ENCODE data around the gene SULT1C4.

Gene SULT1C4

DNA sequence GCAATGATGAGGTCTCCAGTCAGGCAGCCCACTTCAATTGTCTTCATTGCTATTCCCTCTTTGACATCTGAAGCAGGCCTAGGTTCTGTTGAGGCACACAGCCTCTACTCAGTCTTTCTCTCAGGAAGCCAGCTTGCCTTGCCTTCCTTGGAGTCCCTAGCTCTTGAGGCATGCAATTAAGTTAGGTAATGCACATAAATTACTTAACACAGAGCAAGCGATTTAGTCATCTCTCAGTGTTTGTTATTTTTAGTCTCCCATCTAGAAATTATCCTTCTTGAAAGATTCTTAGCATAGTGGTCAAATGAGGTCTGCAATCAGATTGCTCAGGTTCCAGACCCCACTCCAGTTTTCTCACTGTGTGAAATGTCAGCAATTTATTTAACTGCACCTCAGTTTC lies 32.0 kb downstream of the SULT1C4 start:
- no peak overlapping the region for H3K9ac ChIP-seq (ENCODE audit: low read length in 5 of 5)
- no peaks in the 10 kb centered on the region for H3K27me3 ChIP-seq (ENCODE audit: control insufficient read depth in 5 of 5, insufficient read depth in 4 of 5, low read length in 5 of 5)
- no peak overlapping the region for H3K27ac ChIP-seq (ENCODE audit: low read depth, low read length)
- H3K4me3 ChIP-seq (ENCODE audit: low read depth in 1 of 5, low read length in 5 of 5): no peak overlapping the region
- H3K4me1 ChIP-seq (ENCODE audit: control insufficient read depth in 5 of 5, insufficient read depth in 5 of 5, low read length in 5 of 5): no peaks in the 10 kb centered on the region
- H3K36me3 ChIP-seq (ENCODE audit: control insufficient read depth in 5 of 5, insufficient read depth in 5 of 5, low read length in 5 of 5): no peaks in the 10 kb centered on the region
- peaks cover 2 to 7% (median 5%) of the 10 kb centered on the region in 5 donors for H3K9me3 ChIP-seq (ENCODE audit: control insufficient read depth in 5 of 5, low read length in 5 of 5)

DNA sequence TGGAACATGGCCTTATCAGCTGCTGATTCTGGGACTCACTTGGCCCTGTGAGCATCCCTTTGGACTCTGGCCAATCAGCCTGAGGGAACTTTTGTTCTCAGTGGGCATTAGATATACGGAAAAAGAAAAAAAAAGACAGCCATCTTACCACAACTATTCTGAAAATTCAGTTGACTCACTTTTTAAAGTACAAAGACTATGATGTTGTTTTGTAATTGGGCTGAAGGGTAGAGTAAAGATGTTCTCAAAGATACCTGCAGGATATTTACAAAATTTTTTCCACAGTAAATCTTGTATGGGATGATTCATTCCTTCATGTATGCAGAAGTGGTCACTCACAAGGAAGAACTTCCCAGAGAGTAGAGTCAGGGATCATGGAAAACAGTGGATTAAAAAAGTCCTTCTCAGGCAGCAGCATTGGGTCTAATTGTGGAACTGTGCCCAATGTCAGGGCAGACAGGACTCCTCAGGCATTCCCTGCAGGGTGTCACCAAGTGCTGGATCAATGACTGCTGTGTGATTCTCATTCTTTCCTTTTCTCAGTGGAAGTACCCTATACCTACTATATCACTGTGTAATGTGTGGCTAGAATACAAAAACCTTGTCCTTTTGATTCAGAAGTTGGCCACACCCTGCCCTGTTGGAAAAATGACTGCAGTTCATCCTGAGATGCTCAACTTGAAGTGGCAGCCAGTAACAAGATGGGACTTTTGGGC lies 35.4 kb downstream of the SULT1C4 start:
- H3K9me3 ChIP-seq (ENCODE audit: control insufficient read depth in 5 of 5, low read length in 5 of 5): no peaks in the 10 kb centered on the region
- H3K27ac ChIP-seq (ENCODE audit: low read depth, low read length): no peak overlapping the region
- no peaks in the 10 kb centered on the region for H3K27me3 ChIP-seq (ENCODE audit: control insufficient read depth in 5 of 5, insufficient read depth in 4 of 5, low read length in 5 of 5)
- H3K4me3 ChIP-seq (ENCODE audit: low read depth in 1 of 5, low read length in 5 of 5): no peak overlapping the region
- H3K9ac ChIP-seq (ENCODE audit: low read length in 5 of 5): no peak overlapping the region
- no peaks in the 10 kb centered on the region for H3K36me3 ChIP-seq (ENCODE audit: control insufficient read depth in 5 of 5, insufficient read depth in 5 of 5, low read length in 5 of 5)
- H3K4me1 ChIP-seq (ENCODE audit: control insufficient read depth in 5 of 5, insufficient read depth in 5 of 5, low read length in 5 of 5): no peaks in the 10 kb centered on the region

DNA sequence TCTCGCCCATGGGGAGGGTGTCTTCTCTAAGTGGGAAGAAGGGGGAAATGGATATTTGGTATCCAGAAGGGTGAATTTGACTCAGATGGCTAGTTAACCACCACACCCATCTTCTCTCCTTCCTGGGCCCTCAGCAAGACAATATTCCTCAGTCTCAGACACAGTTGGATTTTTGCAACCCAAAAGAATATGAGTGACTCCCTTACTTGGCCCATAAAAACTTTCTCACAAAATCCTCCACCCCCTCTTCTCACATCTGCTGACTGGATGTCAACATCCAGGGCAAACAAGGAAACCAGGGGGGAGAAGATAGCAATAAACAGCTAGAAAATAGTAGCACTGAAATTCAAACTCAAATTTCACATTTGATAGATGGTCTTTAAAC lies 35.9 kb downstream of the SULT1C4 start:
- Histone ChIP-seq H3K36me3 (ENCODE audit: control insufficient read depth in 5 of 5, insufficient read depth in 5 of 5, low read length in 5 of 5) (no peaks in the 10 kb centered on the region), H3K9me3 (ENCODE audit: control insufficient read depth in 5 of 5, low read length in 5 of 5) (no peaks in the 10 kb centered on the region), H3K27me3 (ENCODE audit: control insufficient read depth in 5 of 5, insufficient read depth in 4 of 5, low read length in 5 of 5) (no peaks in the 10 kb centered on the region), H3K9ac (ENCODE audit: low read length in 5 of 5) (no peak overlapping the region), H3K4me3 (ENCODE audit: low read depth in 1 of 5, low read length in 5 of 5) (no peak overlapping the region), H3K27ac (ENCODE audit: low read depth, low read length) (no peak overlapping the region), H3K4me1 (ENCODE audit: control insufficient read depth in 5 of 5, insufficient read depth in 5 of 5, low read length in 5 of 5) (no peaks in the 10 kb centered on the region)

DNA sequence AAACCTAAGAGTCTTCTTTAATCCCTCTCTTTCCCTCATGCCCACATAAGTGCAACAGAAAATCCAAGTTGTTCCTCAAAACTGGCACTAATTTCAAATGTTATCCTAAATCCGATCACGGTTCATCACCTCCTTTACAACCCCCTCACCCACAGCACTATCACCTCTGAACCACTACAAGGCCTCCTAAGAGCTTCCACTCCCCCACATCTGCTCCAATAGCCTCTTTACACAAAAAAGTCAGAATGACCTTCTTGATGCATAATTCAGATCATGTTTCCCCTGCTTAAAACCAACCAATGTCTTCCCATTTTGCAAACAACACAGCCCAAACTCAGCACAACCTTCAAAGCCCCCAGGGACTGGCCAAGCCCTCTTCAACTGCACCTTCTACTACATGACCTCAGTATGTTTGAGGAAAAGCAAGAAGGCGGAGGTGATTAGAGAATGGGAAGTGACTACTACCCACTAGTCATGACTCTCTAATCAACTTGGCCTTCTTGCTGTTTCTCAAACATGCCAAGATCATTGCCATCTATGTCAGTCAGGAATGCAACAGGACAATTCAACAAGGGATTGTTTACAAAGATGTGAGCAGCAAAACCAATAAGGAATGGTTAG lies 36.6 kb downstream of the SULT1C4 start:
- Histone ChIP-seq H3K4me1 (ENCODE audit: control insufficient read depth in 5 of 5, insufficient read depth in 5 of 5, low read length in 5 of 5) (no peaks in the 10 kb centered on the region), H3K9ac (ENCODE audit: low read length in 5 of 5) (no peak overlapping the region), H3K27ac (ENCODE audit: low read depth, low read length) (no peak overlapping the region), H3K36me3 (ENCODE audit: control insufficient read depth in 5 of 5, insufficient read depth in 5 of 5, low read length in 5 of 5) (no peaks in the 10 kb centered on the region), H3K9me3 (ENCODE audit: control insufficient read depth in 5 of 5, low read length in 5 of 5) (no peaks in the 10 kb centered on the region), H3K27me3 (ENCODE audit: control insufficient read depth in 5 of 5, insufficient read depth in 4 of 5, low read length in 5 of 5) (no peaks in the 10 kb centered on the region), H3K4me3 (ENCODE audit: low read depth in 1 of 5, low read length in 5 of 5) (no peak overlapping the region)

DNA sequence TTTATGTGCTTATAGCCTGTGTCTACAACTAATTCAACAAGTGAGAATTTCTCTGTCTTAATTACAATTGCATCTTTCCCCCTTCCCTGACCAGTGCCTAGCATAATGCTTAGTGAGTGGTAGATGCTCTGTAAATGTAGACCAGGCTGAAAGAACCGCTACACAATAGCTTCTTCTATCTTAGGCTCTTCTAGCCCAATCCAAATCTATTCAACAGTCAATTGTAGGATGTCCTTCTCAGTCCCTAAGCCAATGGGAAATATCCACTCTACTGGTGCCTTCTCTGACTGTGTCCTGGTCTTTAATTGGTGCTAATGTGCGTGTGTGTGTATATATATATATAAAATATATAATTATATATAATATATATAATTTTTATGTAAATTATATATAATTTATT lies 37.2 kb downstream of the SULT1C4 start:
- Histone ChIP-seq H3K9me3 (ENCODE audit: control insufficient read depth in 5 of 5, low read length in 5 of 5) (no peaks in the 10 kb centered on the region), H3K36me3 (ENCODE audit: control insufficient read depth in 5 of 5, insufficient read depth in 5 of 5, low read length in 5 of 5) (no peaks in the 10 kb centered on the region), H3K27ac (ENCODE audit: low read depth, low read length) (no peak overlapping the region), H3K4me1 (ENCODE audit: control insufficient read depth in 5 of 5, insufficient read depth in 5 of 5, low read length in 5 of 5) (no peaks in the 10 kb centered on the region), H3K9ac (ENCODE audit: low read length in 5 of 5) (no peak overlapping the region), H3K4me3 (ENCODE audit: low read depth in 1 of 5, low read length in 5 of 5) (no peak overlapping the region), H3K27me3 (ENCODE audit: control insufficient read depth in 5 of 5, insufficient read depth in 4 of 5, low read length in 5 of 5) (no peaks in the 10 kb centered on the region)

DNA sequence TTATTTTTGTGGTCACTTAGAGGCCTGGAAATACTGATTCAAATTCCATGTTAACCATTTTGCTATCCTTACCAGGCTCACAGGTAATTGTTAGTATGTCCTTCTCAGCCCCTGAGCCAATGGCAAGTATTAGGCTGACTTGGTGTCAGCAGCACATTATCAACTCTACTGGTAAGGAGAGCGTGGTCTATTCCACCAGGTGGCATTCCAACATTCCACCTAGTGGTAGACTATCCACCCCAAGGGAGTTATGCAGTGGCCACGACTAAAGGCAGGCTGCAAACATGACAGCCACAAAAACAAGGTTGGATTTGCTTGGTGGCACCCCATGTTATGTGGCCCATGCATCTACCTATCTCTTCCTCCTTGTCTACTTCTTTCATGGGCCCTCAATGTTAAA lies 39.5 kb downstream of the SULT1C4 start:
- H3K27me3 ChIP-seq (ENCODE audit: control insufficient read depth in 5 of 5, insufficient read depth in 4 of 5, low read length in 5 of 5): no peaks in the 10 kb centered on the region
- no peaks in the 10 kb centered on the region for H3K36me3 ChIP-seq (ENCODE audit: control insufficient read depth in 5 of 5, insufficient read depth in 5 of 5, low read length in 5 of 5)
- no peaks in the 10 kb centered on the region for H3K9me3 ChIP-seq (ENCODE audit: control insufficient read depth in 5 of 5, low read length in 5 of 5)
- H3K27ac ChIP-seq (ENCODE audit: low read depth, low read length): no peak overlapping the region
- no peak overlapping the region for H3K9ac ChIP-seq (ENCODE audit: low read length in 5 of 5)
- no peak overlapping the region for H3K4me3 ChIP-seq (ENCODE audit: low read depth in 1 of 5, low read length in 5 of 5)
- no peaks in the 10 kb centered on the region for H3K4me1 ChIP-seq (ENCODE audit: control insufficient read depth in 5 of 5, insufficient read depth in 5 of 5, low read length in 5 of 5)

DNA sequence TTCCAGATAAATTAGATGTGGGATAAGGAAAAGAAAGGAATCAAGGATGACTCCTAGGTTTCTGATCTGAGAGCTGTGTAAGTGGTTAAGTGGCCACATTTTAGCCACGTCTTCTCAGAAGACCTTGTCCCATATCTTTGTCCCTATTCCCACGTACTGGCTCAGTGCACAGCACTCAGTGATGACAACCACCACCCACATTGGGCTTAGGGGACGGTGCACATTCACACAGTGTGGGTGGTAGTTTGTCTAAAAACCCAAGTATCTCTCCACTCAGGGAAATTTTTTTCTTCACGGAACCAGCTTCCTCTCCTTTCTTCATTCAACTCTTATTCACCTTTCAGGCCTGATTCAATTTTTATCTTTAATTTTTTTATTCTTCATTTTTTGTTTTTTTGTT lies 40.7 kb downstream of the SULT1C4 start:
- Histone ChIP-seq H3K9me3 (ENCODE audit: control insufficient read depth in 5 of 5, low read length in 5 of 5) (no peaks in the 10 kb centered on the region), H3K27ac (ENCODE audit: low read depth, low read length) (no peak overlapping the region), H3K36me3 (ENCODE audit: control insufficient read depth in 5 of 5, insufficient read depth in 5 of 5, low read length in 5 of 5) (no peaks in the 10 kb centered on the region), H3K27me3 (ENCODE audit: control insufficient read depth in 5 of 5, insufficient read depth in 4 of 5, low read length in 5 of 5) (no peaks in the 10 kb centered on the region), H3K4me3 (ENCODE audit: low read depth in 1 of 5, low read length in 5 of 5) (no peak overlapping the region), H3K4me1 (ENCODE audit: control insufficient read depth in 5 of 5, insufficient read depth in 5 of 5, low read length in 5 of 5) (no peaks in the 10 kb centered on the region), H3K9ac (ENCODE audit: low read length in 5 of 5) (no peak overlapping the region)

DNA sequence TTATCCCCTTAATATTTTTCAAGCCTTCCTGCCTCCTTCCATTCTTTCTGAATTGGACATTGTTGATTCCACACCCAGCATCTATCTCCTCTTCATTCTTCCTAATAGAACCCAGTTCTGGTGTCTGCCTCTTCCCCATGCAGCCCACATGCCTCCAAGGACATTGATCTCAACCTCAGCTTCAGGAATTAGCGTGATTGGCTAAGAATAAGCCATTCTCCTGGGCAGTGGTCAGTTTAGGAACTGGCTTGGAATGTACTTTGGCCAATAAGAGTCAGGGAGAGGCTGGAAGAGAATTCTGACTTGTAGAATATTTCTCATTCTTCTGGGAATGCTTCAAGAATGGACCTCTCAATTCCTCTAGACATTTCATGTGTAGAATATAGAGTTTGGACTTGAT lies 45.3 kb downstream of the SULT1C4 start:
- no peaks in the 10 kb centered on the region for H3K27me3 ChIP-seq (ENCODE audit: control insufficient read depth in 5 of 5, insufficient read depth in 4 of 5, low read length in 5 of 5)
- H3K4me3 ChIP-seq (ENCODE audit: low read depth in 1 of 5, low read length in 5 of 5): no peak overlapping the region
- H3K36me3 ChIP-seq (ENCODE audit: control insufficient read depth in 5 of 5, insufficient read depth in 5 of 5, low read length in 5 of 5): no peaks in the 10 kb centered on the region
- no peaks in the 10 kb centered on the region for H3K4me1 ChIP-seq (ENCODE audit: control insufficient read depth in 5 of 5, insufficient read depth in 5 of 5, low read length in 5 of 5)
- no peaks in the 10 kb centered on the region for H3K9me3 ChIP-seq (ENCODE audit: control insufficient read depth in 5 of 5, low read length in 5 of 5)
- no peak overlapping the region for H3K27ac ChIP-seq (ENCODE audit: low read depth, low read length)
- H3K9ac ChIP-seq (ENCODE audit: low read length in 5 of 5): no peak overlapping the region

DNA sequence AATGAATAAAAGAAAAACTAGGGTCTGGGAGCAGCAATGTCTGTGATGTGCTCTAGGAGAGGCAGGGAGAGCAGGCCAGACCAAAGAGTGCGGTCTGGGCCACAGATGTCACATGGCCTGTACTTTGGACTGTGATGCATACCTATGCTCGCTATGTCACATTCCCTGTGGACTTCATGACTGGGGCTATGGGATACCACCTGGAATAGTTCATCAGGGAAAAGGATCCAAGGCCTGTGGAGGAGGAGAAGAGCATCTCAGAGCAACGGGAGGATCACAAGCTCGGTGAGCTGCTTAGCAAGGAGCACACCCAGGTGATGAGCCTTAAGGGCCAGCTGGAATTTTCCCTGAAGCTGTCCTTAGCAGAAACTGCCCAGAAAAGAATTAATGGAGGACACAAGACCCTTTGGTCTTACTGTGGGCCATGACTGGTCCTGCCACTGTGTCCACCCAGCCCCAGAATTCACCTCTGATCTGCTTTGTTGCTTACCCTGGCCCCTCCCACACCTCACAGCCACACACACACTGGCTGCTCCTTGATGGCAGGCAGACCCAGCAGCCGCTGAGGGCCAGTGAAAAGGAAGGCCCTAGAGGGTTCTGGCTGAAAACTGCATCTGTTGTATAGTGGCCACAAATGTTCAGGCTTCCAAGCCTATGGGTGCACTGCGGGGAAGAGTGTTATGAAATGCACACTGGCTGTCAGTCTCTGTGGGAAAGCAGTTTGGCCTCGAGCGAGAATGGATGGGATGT lies 45.9 kb downstream of the SULT1C4 start:
- Histone ChIP-seq H3K4me1 (ENCODE audit: control insufficient read depth in 5 of 5, insufficient read depth in 5 of 5, low read length in 5 of 5) (no peaks in the 10 kb centered on the region), H3K36me3 (ENCODE audit: control insufficient read depth in 5 of 5, insufficient read depth in 5 of 5, low read length in 5 of 5) (no peaks in the 10 kb centered on the region), H3K27me3 (ENCODE audit: control insufficient read depth in 5 of 5, insufficient read depth in 4 of 5, low read length in 5 of 5) (no peaks in the 10 kb centered on the region), H3K27ac (ENCODE audit: low read depth, low read length) (no peak overlapping the region), H3K4me3 (ENCODE audit: low read depth in 1 of 5, low read length in 5 of 5) (no peak overlapping the region), H3K9ac (ENCODE audit: low read length in 5 of 5) (no peak overlapping the region), H3K9me3 (ENCODE audit: control insufficient read depth in 5 of 5, low read length in 5 of 5) (no peaks in the 10 kb centered on the region)

DNA sequence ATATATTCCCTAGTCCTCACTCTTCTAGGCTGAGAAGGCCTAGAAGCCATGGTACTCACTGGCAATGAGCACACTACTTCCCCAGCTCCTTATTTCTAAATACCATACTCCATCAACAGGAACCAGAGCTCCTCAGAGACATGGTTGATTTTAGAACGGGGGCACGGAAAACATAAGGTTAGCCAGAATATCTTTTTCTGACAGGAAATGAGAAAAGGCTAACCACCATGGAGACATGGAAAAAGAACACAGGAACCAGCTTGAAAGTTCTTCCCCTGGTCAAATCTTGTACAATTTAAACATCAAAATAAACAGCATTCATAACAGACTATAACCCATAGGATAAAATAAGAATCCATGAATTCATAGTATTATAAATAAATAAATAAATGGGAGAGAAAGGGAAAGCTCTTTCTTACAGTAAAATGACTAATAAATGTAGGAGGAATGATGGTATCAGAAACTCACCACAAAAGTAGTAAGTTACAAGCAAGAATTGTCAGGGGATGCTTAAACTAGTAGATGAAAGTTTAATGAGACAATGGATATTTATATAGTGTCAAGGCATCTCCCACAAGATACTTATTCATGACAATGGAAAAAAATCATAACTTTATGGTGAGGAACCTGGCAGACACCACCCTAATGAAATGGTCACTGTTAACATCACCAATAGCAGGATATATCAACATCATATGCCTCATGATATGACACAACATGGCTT lies 50.7 kb downstream of the SULT1C4 start:
- H3K9me3 ChIP-seq (ENCODE audit: control insufficient read depth in 5 of 5, low read length in 5 of 5): no peaks in the 10 kb centered on the region
- H3K27me3 ChIP-seq (ENCODE audit: control insufficient read depth in 5 of 5, insufficient read depth in 4 of 5, low read length in 5 of 5): no peaks in the 10 kb centered on the region
- no peak overlapping the region for H3K4me3 ChIP-seq (ENCODE audit: low read depth in 1 of 5, low read length in 5 of 5)
- H3K27ac ChIP-seq (ENCODE audit: low read depth, low read length): no peak overlapping the region
- H3K9ac ChIP-seq (ENCODE audit: low read length in 5 of 5): no peak overlapping the region
- H3K4me1 ChIP-seq (ENCODE audit: control insufficient read depth in 5 of 5, insufficient read depth in 5 of 5, low read length in 5 of 5): no peaks in the 10 kb centered on the region
- H3K36me3 ChIP-seq (ENCODE audit: control insufficient read depth in 5 of 5, insufficient read depth in 5 of 5, low read length in 5 of 5): no peaks in the 10 kb centered on the region
